DMS114 treated with DMSO at 0.1 percent for 48 hours (cell line): Measurements from ENCODE around the gene VPS37D.
"Not testable (repeated sequence)": the region's sequence is repeated elsewhere in the genome, so short reads cannot be mapped to it uniquely, and the experiment has no call there.

Source experiments
- DNase-seq: peaks from one replicate; lab custom pipeline; 2025; ENCODE audit not compliant: unreplicated experiment; lab: John Stamatoyannopoulos, UW

Gene VPS37D

DNA sequence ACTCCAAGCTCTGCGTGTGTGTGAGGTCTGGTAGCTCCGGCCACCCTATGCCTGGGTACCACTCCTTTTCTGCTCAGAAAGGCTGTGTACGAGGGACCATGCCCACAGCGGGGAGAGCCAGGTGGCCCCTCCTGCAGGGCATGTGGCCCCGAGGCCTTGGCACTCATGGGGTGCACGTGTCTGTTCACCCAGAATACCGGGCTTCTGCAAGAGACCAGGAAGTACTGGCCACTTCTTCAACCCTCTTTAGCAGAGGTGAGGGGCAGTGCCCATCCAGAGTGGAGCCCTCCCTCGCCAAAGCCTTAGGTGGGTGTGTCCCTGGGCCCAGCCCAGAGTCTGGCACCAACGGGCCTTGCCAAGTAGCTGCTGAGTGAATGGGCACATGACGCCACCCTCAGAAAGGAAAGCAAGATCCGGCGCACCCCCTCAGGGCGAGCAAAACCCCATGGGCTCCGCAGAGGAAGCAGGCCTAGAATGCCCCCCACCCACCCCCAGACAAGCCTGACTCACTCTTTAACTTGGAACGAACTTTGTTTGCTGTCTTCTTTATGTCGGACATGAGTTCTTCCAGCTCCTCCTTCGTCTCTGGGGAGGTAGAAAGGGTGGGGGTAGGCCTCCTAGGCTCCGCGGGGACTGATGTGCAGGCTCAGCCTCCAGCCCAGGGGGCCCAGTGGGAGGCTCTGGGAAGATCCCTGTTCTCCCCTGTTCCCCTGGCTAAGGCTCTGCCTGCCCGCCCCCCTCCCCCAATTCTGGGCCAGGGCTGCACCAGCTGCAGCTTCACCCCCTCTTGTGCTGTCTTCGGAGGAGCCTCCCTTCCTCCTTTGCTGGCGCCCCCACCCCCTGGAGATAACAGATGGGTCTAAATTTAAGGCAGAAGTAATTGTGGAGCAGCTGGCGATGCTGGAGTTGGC lies 37.3 kb downstream of the VPS37D start:
- no peak for DNase-seq

- DNase-seq = no peak
These were observed 37.9 kb downstream of the VPS37D start for GRCh38 chr7:73705551-73705920.

DNA sequence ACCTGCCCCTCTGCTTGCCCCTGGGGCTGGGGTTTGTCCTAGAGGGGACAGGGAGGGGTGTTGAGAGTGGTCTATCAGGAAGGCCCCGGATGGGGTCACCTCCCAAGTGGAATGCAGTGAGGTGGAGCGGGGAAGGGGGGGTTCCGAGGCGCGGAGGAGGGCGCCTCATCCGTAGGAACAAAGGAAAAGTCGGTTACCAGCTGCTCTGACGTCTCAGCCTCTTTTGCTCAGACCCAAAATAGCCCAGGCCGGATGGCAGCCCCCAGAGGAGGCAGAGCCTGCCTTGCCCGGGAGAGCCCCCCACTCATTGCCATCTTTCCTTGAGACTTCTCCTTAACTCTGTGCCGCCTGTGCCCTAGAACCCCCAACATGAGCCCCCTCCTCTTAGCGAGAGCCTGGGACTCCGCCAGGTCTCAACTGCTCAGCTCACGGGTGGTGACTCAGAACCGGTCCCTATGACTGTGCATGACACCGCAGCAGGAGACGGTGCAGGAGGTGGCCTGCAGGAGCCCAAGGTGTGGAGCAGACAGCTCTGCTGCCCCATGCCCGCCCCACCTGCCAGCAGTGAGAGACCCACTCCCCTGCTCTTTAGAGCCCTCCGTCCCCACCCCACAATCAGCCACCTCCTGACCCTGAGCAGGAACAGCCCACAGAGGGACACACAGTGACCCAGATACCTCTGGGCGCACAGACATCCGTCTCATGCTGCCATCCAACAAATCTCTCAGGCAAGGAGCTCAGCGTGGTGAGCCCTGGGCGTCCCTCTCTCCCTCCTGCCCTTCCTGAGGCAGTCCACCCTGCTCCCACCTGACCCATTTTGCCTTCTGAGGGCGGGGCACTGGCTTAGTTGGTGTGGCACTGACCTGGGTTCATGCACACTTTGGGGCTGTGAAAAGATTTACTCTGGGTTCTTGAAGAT lies 38.8 kb downstream of the VPS37D start:
- no peak for DNase-seq

DNA sequence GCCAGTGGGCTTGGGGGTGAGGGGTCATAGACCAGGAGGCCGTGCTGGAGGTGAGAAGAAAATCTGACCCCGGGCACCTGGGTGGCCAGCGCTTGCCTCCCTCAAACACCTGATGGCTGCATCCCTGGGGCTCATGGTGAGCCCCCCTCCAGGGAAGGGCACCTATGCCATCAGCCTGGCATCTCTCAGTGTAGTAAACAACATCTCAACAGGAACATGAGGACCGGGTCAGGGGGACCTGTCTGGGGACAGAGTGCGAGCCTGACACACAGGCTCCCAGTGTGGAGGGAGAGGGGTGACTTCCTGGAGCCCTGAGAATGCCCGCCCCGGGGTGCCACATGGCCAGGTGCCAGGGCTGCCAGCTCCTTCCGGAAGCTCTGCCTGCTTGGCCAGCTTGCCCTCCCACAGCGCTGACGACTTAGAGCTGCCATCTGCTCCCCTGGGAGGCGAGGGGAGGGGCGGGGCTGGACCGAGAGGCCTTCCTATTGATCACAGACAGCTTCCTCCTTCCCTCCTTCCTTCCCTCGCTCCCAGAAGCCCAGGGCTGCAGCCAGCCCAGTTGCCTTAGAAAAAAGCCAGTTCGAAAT lies 39.5 kb downstream of the VPS37D start:
- no peak for DNase-seq

DNA sequence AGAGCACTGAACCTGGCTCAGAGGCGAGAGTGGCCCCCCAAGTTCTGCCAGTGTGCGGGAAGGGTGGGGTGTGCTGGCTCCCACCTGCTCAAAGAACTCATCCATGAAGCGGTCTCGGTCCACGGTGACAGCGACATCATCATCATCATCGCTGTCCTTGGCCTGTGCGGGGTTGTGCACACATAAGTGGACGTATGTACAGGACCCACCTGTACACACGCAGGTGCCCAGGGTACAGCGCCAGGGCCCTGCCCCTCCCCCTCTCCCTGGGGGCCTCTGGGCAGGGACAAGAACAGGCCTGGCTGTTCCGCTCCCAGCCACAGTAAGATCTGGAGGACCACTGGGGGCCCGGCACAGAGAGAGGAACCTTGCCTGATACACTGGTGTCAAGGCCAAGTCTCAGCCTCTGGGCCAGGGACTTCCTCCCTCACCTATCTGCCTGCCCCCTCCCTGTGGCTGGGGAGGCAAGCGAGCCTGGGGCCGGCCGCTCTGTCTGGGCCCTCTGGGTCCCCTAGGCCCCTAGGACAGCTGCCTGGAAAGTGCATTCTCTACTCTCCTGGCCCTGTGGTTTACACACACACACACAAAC lies 41.4 kb downstream of the VPS37D start:
- DNase-seq = no peak

DNA sequence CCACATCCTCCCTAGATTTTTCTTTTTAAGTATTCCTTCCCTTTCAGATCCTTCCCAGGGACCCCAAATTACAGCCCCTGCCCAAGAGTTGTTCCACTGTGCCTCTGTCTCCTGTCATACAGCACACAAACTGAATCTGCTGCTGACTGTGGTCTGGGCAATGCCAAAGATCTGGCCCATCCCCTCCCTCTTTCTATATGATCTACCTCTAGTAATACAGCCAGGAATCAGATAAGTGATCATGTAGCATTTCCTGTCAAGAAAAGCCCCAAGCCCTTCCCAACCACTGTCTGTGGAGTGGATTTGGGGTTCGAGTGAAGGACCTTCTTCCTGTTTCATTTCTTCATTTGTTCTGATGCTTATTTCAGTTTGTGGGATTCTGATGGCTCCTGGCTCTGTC lies 45.1 kb downstream of the VPS37D start:
- no peak for DNase-seq

DNA sequence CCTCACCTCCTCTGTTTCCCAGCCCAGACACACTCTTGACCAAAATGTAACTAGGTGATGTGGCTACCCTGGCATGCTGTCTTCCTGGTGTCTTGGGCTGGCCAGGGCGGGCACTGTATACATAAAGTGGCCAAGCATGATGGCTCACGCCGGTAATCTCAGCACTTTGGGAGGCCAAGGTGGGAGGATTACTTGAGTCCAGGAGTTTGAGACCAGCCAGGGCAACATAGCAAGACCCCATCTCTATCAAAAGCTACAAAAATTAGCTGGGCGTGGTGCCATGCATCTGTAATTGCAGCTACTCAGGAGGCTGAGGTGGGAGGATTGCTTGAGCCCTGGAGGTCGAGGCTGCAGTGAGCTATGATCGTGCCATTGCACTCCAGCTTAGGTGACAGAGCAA lies 45.7 kb downstream of the VPS37D start:
- DNase-seq = not testable (repeated sequence)

DNA sequence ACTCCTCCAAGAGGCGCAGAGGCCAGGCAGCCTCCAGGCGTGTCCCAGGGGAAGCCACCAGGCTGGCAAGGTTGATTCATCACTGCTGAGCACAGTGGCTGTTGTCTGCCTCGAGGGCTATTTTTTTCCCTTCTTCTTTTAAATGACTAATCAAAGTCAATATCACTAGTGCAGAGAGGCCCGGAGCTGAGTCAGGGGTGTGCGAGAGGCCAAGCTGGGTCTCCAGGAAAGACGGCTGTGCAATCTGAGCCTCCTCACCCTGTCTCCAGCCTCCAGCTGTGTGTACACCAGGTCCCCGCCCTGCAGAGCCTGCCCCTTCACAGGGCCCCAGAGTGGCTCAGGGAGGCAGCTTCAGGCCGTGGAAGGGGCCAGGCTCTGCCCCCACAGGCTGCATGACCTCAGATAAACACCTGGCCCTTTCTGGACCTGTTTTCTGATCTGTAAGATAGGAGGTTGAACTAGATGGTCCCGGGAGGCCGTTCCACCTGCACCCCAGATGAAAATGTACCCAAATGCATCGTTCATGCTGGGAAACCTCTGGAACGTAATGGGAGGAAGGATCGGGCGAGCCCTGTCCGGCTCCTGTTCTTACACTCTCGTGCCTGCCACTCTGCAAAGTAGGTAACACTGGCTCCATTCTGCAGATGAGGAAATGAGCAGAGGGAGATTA lies 48.2 kb downstream of the VPS37D start:
- DNase-seq = no peak

GRCh38 chr7:73716318-73716890 lies 48.8 kb downstream of the VPS37D start:
- DNase-seq = no peak

DNA sequence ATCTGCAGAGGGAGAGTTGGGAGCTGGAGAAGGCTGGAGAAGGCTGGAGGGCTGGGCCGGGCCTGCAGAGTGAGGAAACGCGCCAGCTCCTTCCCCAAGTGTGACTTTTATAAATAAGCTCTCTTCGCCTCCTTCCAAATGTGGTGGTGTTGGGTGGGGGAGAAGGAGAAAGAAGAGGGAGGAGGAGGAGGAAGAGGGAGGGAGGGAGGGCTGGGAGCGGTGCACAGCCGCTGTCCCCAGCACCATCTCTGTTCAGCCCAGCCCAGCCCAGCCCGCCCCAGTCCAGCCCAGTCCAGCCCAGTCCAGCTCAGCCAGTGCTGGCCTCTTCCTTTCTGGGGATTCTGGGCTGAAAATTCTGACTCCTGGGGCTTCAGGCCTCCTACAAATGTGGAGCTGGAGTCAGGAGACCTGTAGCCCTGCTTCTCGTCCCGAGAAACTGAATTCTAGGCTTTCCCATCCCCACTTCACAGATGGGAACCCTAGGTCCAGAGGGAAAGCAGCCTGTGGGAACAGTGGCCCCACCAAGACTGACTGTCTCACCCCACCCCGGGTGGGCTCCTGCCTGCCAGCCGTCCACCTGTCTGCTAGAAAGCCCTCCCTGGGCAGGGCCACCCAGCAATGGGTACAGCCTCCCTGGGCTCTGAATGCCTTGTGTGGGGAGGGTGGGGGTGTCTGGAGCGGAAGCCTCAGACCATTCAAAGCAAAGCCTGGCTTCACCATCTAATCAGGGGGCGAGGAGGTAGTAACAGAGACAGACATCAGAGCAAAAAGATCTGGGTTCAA lies 49.6 kb downstream of the VPS37D start:
- DNase-seq = no peak

DNA sequence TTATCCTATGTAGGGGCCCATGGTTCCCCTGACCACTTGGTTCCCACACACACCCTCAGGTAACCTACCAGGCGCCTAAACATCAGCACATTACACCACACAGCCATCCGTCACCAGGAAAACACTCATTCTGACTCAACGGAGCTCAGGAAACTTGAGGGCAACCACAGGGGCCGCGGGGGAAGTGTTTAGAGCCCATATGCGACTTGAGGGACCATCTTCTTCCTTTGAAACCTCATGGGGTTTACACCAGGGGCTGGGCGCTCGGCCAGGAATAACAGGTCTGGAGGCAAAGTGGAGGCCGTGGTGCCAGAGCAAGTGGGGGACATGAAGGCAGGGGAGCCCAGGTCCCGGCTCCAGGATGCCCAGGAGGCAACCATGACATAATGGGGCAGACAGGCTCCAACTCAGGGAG lies 50.4 kb downstream of the VPS37D start:
- DNase-seq = no peak

- DNase-seq = no peak
These were observed 50.8 kb downstream of the VPS37D start for GRCh38 chr7:73718438-73718881.

GRCh38 chr7:73718905-73719805 lies 51.5 kb downstream of the VPS37D start, which contains the start of gene STX1A:
TSS of gene STX1A (minus strand) at chr7:73719669. CDS start at chr7:73719631, 38 bp downstream.
- DNase-seq = no peak

- no peak for DNase-seq
These were observed 52.2 kb downstream of the VPS37D start for GRCh38 chr7:73719806-73720169.

DNA sequence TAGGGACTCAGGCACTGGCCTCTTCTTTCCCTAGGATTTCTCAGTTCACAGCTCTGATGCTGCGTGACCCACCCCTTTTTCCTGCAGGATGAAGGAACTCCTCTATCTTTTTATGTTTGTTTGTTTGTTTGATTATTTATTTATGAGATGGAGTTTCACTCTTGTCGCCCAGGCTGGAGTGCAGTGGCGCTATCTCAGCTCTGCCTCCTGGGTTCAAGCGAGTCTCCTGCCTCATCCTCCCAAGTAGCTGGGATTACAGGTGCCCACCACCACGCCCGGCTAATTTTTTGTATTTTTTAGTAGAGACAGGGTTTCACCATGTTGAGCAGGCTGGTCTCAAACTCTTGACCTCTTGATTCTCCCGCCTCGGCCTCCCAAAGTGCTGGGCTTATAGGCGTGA lies 52.8 kb downstream of the VPS37D start:
- DNase-seq = not testable (repeated sequence)

DNA sequence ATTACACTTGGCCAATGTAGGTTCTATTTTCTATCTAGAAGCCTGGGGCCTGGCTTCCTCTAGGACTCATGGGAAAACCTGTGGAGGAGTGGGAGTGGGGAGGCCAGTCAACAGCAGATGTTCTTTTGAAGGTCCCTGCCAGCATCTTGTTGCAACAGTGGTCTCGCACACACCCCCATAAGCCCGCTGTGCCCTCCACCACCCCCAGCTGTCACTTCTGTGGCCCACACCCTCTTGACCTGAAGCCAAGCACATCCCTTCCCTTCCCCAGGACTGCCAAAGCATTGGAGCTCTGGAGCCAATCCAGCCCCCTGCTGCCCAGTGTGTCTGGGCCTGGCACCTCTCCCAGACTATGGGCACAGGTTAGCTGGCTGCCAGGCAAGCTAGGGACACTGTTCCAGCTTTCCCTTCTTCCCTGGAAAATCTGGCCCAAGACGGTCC lies 53.8 kb downstream of the VPS37D start:
- no peak for DNase-seq
